B cell (primary cell): Measurements from ENCODE around the gene MYO6. TPM values are rescaled to one million over a fixed set of nuclear protein-coding genes. Genes with fewer than 3 reads are reported as not detected.

Experiments used
- ATAC-seq: fragments of 200-7000 bp; cut with Tn5 transposase; one replicate; pipeline ENCODE4 v1.10.0; 2021; ENCODE audit warnings: low read depth, mild to moderate bottlenecking, moderate number of reproducible peaks, moderate library complexity
- CTCF ChIA-PET: fragments of 350-600 bp; sonication (Branson Sonifier 250); formaldehyde crosslinking; loops from one replicate; lab custom pipeline; 2021; ENCODE audit warnings: antibody characterized with exemption, inconsistent platforms; lab: Charles Lee
- POLR2A ChIA-PET: fragments of 350-600 bp; sonication (Branson Sonifier 250); formaldehyde crosslinking; loops from one replicate; lab custom pipeline; 2021; ENCODE audit warnings: antibody characterized with exemption; lab: Charles Lee
- DNase-seq: peaks from one replicate; pipeline ENCODE4 v3.0.0; 2013
- H2AFZ ChIP-seq: 2 replicates; pipeline ENCODE4 v1.6.1; 2012; ENCODE audit warnings: mild to moderate bottlenecking, low read depth, low read length; ENCODE audit not compliant: insufficient read depth, poor library complexity, severe bottlenecking
- H3K27ac ChIP-seq, 2 donors: 1 replicate in 1 of 2; 2 replicates in 1 of 2; pipeline ENCODE4 v1.5.1; 2012 to 2013; ENCODE audit warnings: low read length in 2 of 2, mild to moderate bottlenecking in 2 of 2, moderate library complexity in 1 of 2
- H3K27me3 ChIP-seq, 4 experiments: fragments of 200-600 bp in 1 of 4; sonication (generic) in 1 of 4; replicated peaks in 1 of 4; 1 replicate in 2 of 4; 2 replicates in 2 of 4; pipeline versions ENCODE4 v1.6.1 to v1.7.0; 2013 to 2016; ENCODE audit warnings: low read length in 3 of 4, mild to moderate bottlenecking in 2 of 4, mixed read lengths in 1 of 4, moderate library complexity in 1 of 4; ENCODE audit not compliant: insufficient read depth in 4 of 4, control insufficient read depth in 3 of 4; ENCODE audit errors: control extremely low read depth in 1 of 4
- H3K36me3 ChIP-seq, 2 experiments: replicated peaks in 1 of 2; 1 replicate in 1 of 2; 2 replicates in 1 of 2; pipeline versions ENCODE4 v1.6.1 to v1.7.1; 2013; ENCODE audit warnings: low read length in 1 of 2; ENCODE audit not compliant: insufficient read depth in 2 of 2, control insufficient read depth in 1 of 2; ENCODE audit errors: control extremely low read depth in 1 of 2, extremely low read depth in 1 of 2
- H3K4me1 ChIP-seq, 2 donors: fragments of 200-600 bp in 1 of 2; sonication (generic) in 1 of 2; 1 replicate in 1 of 2; 2 replicates in 1 of 2; pipeline versions ENCODE4 v1.5.1 to v1.6.1; 2013 to 2017; ENCODE audit warnings: low read length in 2 of 2; ENCODE audit not compliant: control insufficient read depth in 2 of 2, insufficient read depth in 2 of 2
- H3K4me2 ChIP-seq: replicated peaks from 2 replicates; pipeline ENCODE3; 2012; ENCODE audit warnings: mild to moderate bottlenecking, low read depth, low read length; ENCODE audit not compliant: poor library complexity, severe bottlenecking
- H3K4me3 ChIP-seq, 5 experiments: fragments of 200-600 bp in 1 of 5; sonication (generic) in 1 of 5; 1 replicate in 3 of 5; 2 replicates in 2 of 5; pipeline versions ENCODE4 v1.5.1 to v1.7.0; 2011 to 2016; ENCODE audit warnings: low read length in 4 of 5, mild to moderate bottlenecking in 4 of 5, low read depth in 2 of 5, control low read depth in 1 of 5, moderate library complexity in 1 of 5; ENCODE audit not compliant: insufficient read depth in 1 of 5; ENCODE audit errors: control extremely low read depth in 1 of 5, extremely low read depth in 1 of 5
- H3K79me2 ChIP-seq: fragments of 200-600 bp; sonication (generic); one replicate; pipeline ENCODE4 v1.6.0; 2016; ENCODE audit warnings: low read length; ENCODE audit not compliant: control insufficient read depth, insufficient read depth
- H3K9ac ChIP-seq: fragments of 200-600 bp; sonication (generic); 2 replicates; pipeline ENCODE4 v1.6.1; 2017; ENCODE audit warnings: mild to moderate bottlenecking, low read length, moderate library complexity
- H3K9me3 ChIP-seq, 3 donors: one replicate each; pipeline versions ENCODE4 v1.6.1 to v1.7.1; 2013; ENCODE audit warnings: low read length in 2 of 3; ENCODE audit not compliant: control insufficient read depth in 2 of 3, insufficient read depth in 1 of 3; ENCODE audit errors: control extremely low read depth in 1 of 3
- H4K20me1 ChIP-seq: 2 replicates; pipeline ENCODE4 v1.6.0; 2012; ENCODE audit warnings: mild to moderate bottlenecking, low read length; ENCODE audit not compliant: insufficient read depth, control insufficient read depth, poor library complexity, severe bottlenecking
- H3K27ac Mint-ChIP-seq: one replicate; pipeline ENCODE4 v1.8.0; 2021; ENCODE audit warnings: mixed read lengths
- H3K27me3 Mint-ChIP-seq: one replicate; pipeline ENCODE4 v1.8.0; 2021; ENCODE audit warnings: mixed read lengths
- H3K4me1 Mint-ChIP-seq: one replicate; pipeline ENCODE4 v1.8.0; 2021; ENCODE audit warnings: mixed read lengths
- H3K4me3 Mint-ChIP-seq: one replicate; pipeline ENCODE4 v1.8.0; 2021; ENCODE audit warnings: mixed read lengths
- H3K9me3 Mint-ChIP-seq: one replicate; pipeline ENCODE4 v1.8.0; 2022; ENCODE audit warnings: mixed read lengths; ENCODE audit not compliant: insufficient read depth
- CTCF ChIP-seq: fragments of 200-600 bp; IDR thresholded peaks from one replicate; pipeline ENCODE4 v1.8.0; 2022; ENCODE audit warnings: antibody characterized with exemption, mild to moderate bottlenecking
- EZH2 ChIP-seq: IDR thresholded peaks from 2 replicates; pipeline ENCODE4 v1.6.1; 2012; ENCODE audit warnings: borderline replicate concordance, low read depth, mild to moderate bottlenecking, moderate library complexity, low read length; ENCODE audit not compliant: insufficient read depth, poor library complexity, severe bottlenecking
- WGBS: methylation state at CpG from one replicate; pipeline ENCODE4 v1.1.5; 2013; ENCODE audit warnings: missing lambda C conversion rate; ENCODE audit not compliant: insufficient coverage; 5-methylcytosine and 5-hydroxymethylcytosine counted together
- intact Hi-C: fragments of 100-400 bp; cut with micrococcal nuclease; formaldehyde crosslinking; loops from one replicate; pipeline ENCODE4 v1.10.0; 2022
- polyA plus RNA-seq: library from polyadenylated mRNA; depleted of rRNA; stranded (reverse); fragments of >200 nt; gene quantifications from 2 replicates; pipeline ENCODE4 v1.2.3, GENCODE V29; 2012
- total RNA-seq, 2 donors: library from RNA; stranded (reverse); fragments of 120-200 nt in 1 of 2; gene quantifications; 1 replicate in 1 of 2; 2 replicates in 1 of 2; pipeline versions ENCODE4 v1.2.3 to v1.2.4, GENCODE V29; 2013 to 2022

MYO6 gene
- total and polyA plus RNA-seq, 2 donors (not counting 1 experiment from before 2014, with no cell fraction given): 0.09 to 0.59 TPM

DNA sequence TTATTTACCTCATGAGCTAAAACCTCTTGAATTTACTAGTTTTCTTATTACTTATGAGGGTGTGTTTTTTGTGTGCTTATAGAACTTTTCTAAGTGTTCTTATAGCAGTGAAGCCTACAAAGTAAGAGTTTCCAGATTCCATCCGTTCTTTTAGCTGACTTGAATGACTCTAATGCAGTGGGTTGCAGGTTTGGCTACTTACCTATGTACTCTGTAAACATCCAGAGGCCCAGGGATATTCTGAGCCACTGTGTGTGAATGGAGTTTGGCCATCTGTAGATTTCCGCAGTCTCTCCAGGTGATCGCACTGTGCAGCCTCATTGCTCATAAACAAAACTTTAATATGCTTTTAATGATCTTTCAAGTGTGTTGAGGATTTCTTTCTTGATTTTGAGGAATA, 157.8 kb downstream of the MYO6 start:
- no peak overlapping the region for H3K27ac ChIP-seq
- ATAC-seq (no peak), DNase-seq (no peak)
- H3K4me3 ChIP-seq: no peak overlapping the region
- no peak overlapping the region for H3K27ac Mint-ChIP-seq
- no peaks in the 10 kb centered on the region for H3K36me3 ChIP-seq
- H3K4me2 ChIP-seq: no peak overlapping the region
- intact Hi-C loops: no loop called here
- no peaks in the 10 kb centered on the region for H3K9me3 ChIP-seq
- CTCF ChIA-PET: interaction anchor here (0.8 to 2.0 kb wide), 2 partner anchors 14 to 44 kb away, joined by 3 to 7 read pairs; no protein-coding TSS in a partner anchor
- no peaks in the 10 kb centered on the region for H3K79me2 ChIP-seq
- H2AFZ ChIP-seq: no peak overlapping the region
- no peaks in the 10 kb centered on the region for H3K27me3 ChIP-seq
- no peaks in the 10 kb centered on the region for H3K4me1 ChIP-seq
- no peaks in the 10 kb centered on the region for H3K27me3 Mint-ChIP-seq
- TF ChIP-seq EZH2 (no peak), CTCF (no peak)
- 100% methylated on average over 1 of the region's 3 CpGs for WGBS
- no peak overlapping the region for H3K4me3 Mint-ChIP-seq
- no peak overlapping the region for H3K9ac ChIP-seq
- no peaks in the 10 kb centered on the region for H4K20me1 ChIP-seq
- H3K4me1 Mint-ChIP-seq: no peaks in the 10 kb centered on the region
- POLR2A ChIA-PET: no interaction called here
- no peaks in the 10 kb centered on the region for H3K9me3 Mint-ChIP-seq

GRCh38 chr6:75907444-75907843, 158.4 kb downstream of the MYO6 start:
- TF ChIP-seq EZH2 (no peak), CTCF (no peak)
- Mint-ChIP-seq H3K4me1 (no peaks in the 10 kb centered on the region), H3K27me3 (no peaks in the 10 kb centered on the region), H3K27ac (no peak overlapping the region), H3K4me3 (no peak overlapping the region), H3K9me3 (no peaks in the 10 kb centered on the region)
- POLR2A ChIA-PET: no interaction called here
- no peak for DNase-seq
- Histone ChIP-seq H3K4me3 (no peak overlapping the region), H3K9me3 (no peaks in the 10 kb centered on the region), H2AFZ (no peak overlapping the region), H3K9ac (no peak overlapping the region), H3K4me2 (no peak overlapping the region), H4K20me1 (no peaks in the 10 kb centered on the region), H3K27me3 (no peaks in the 10 kb centered on the region), H3K4me1 (no peaks in the 10 kb centered on the region), H3K79me2 (no peaks in the 10 kb centered on the region), H3K27ac (no peak overlapping the region), H3K36me3 (no peaks in the 10 kb centered on the region)
- intact Hi-C loops: no loop called here
- no peak for ATAC-seq
- CTCF ChIA-PET: interaction anchor here (1.3 kb wide), 1 partner anchor 13 kb away, joined by 4 read pairs; no protein-coding TSS in a partner anchor
- WGBS: no CpG with 5 or more reads among the region's 2 CpGs
